Mucosa of gallbladder (tissue), 1 donor: ENCODE data around the gene CDK6. TPM values are rescaled to one million over a fixed set of nuclear protein-coding genes. Genes with fewer than 3 reads are reported as not detected.

Experiments
- DNase-seq: peaks from one replicate; pipeline ENCODE4 v3.0.0-alpha.2; 2020; ENCODE audit warnings: low spot score
- total RNA-seq: library from RNA; stranded (reverse); gene quantifications from one replicate; pipeline ENCODE4 v1.2.1, GENCODE V29; 2021
- donor health status: DM: no; HTN: no; CAD: no.

The CDK6 gene
- total RNA-seq, 1 donor from 2014 or later, result 23.6 TPM

DNA sequence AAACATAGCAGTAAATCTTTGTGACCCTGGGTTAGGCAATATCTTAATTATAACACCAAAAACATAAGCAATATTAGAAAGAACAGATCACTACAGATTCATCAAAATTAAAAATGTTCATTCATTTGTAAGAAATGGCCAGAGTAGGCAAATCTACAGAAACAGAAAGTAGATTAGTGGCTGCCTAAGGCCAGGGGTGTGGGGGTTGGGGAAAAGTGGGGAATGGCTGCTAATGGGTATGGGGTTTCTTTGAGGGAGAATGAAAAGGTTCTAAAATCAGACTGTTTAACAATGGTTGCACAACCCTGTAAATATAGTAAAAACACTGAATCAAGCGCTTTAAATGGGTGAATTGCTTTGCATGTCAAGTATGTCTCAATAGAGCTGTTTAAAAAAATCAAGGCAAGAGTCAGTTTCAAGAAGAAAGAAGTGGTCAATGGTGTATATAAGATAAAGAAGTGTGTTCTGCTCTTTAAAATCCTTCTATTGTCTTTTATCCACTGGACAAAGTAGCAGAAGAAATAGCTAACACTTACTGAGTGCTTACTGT lies 42.6 kb downstream of the CDK6 start:
- no peak for DNase-seq

GRCh38 chr7:92790992-92791391 lies 45.4 kb downstream of the CDK6 start:
- no peak for DNase-seq

GRCh38 chr7:92788559-92789183 lies 47.7 kb downstream of the CDK6 start:
- DNase-seq, result no peak

- DNase-seq, result no peak
Measured at GRCh38 chr7:92785923-92786322, 50.5 kb downstream of the CDK6 start.

- DNase-seq, result no peak
Measured at GRCh38 chr7:92784935-92785334, 51.4 kb downstream of the CDK6 start.

- DNase-seq, result no peak
Measured at GRCh38 chr7:92783260-92784201, 52.8 kb downstream of the CDK6 start.

DNA sequence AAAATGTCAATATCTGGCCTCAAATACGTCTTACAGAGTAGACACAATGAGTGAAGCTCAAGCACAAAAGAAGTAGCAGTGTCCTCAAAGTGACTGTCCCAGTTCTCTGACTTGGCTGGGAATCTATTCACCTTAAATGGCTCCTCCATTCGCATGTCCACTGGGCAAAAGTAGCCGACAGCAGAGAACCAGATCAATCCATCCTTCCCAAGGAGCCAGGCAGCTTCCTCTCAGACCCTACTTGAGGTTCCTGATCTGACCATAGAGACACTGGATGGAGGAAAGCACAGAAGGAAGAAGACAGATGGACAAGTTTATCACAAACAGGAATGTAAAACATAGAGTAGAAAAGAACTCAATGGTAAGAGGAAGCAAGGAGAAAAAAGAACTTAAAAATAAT lies 53.5 kb downstream of the CDK6 start:
- no peak for DNase-seq

DNA sequence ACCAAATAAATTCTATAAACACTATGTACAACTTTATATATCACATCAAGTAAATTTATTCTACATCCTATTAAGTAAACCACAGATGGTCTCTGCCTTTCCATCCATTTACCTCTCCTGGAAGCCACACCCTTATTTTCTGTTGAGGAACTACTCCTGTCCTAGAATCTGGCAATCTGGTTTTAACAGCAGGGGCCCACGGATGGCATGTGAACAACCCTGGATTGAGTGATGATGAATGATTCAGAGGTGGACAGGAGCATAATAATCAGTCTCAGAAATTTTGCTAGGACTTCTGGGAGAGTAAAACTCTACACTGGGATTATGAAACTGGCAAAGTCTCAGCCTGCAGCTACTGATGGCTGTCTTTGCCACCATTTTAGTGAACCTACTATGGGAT lies 54.1 kb downstream of the CDK6 start:
- DNase-seq, result no peak

DNA sequence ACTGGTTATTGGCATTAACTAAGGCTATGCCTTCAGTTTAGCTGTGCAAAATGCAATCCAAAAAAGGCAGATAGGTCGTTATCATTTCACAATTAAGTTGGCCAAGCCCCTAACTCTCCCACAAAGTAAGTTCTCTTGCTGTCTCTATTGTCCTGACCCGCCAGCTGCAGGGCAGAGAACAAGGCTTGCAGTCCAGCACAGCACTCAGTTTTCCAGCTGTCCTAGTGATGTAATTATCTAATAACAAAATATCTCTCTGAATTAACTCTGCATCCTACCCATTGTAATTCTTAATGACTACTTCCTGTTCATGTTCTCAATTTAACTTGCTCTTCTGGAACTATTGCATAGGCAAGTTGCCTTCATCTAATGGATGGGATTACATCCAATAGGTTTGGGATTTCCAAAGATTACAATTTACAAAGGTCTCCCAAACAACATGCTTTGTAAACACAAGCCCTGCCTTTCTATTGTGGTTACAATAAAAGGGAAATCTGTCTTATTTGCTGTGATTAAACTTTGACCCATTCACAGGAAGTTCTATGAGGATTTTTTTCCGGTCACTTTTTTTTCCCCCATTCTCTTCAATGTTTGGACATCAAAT lies 55.2 kb downstream of the CDK6 start:
- no peak for DNase-seq

DNA sequence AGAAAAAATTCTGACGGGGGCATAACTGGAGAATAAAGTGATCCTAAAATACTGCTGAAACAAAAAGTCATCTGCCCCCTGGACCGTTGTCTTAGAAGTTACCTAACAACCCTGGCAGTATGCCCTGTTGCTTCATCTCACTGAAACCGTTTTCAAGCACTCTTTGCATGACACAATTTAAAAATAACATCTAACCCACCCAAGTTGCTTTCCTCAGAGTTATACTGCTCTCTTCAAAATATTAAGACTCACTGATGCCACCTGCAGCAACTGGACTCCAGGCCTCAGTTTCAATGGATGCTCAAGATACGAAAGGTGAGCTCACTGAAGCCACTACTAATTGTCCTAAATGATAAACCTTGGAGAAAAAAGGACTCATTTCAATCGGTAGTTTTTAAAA lies 57.4 kb downstream of the CDK6 start:
- peak; percentile 19 for DNase-seq

- DNase-seq, result no peak
Measured at GRCh38 chr7:92777993-92778392, 58.4 kb downstream of the CDK6 start.

DNA sequence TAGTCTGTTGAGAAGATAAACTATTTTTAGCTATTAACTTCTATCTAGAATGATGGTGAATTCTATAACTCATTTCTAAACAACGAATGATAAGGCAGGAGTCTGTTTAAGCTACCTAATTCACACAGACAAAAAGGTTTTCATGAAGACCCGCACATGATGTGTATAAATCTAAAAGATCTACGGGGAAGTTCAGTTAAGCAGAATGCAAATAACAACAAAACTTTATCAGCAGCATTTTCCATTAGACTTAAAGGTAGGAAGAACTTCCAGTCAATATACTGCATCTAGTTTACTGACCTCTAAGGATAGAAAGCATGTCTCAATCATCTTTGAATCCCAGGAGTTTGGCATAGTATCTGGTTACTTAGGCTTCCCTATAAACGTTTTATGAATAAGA lies 62.6 kb downstream of the CDK6 start:
- no peak for DNase-seq

GRCh38 chr7:92769844-92770243 lies 66.5 kb downstream of the CDK6 start:
- no peak for DNase-seq

GRCh38 chr7:92769394-92769699 lies 67.0 kb downstream of the CDK6 start:
- no peak for DNase-seq

DNA sequence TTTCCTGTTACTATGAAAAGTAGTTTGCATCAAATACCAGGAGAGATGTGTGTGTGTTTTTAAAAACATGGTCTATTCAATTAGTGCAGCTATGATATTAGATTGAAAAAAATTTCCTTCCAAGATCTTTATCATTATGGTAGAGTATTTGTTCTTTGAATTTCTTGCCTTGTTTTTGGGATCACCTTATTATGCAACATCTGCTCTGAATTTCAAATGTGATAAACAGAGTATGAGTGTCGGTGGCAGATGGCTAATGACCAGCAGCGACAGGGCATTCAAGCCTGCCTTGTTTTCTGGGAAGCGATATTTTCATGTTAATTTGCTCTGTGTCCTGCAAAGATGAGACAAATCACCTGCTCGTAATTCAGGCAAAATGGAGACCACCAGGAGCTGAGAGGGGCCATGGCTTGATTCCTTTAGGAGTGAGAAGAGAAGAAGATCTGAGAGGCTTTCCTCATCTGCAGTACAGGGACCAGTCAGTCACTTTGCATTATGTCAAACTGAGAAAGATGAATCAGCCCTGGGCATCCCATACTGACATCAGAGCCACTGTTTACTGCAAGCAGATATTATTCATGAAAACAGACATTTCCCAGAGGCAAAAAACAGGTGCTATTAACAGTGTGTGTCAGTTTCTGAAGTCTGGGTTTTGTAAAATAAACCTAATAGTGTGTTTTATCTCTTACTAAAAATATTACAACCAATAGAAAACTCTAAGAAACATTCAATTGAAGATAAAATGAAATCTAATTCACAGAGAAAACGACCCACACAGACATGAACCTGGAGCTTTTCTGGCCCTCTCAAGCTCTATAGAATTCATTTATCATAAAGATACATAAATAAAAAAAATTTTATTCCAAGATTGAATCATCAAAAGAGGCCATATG lies 67.6 kb downstream of the CDK6 start:
- no peak for DNase-seq

GRCh38 chr7:92767437-92767836 lies 68.9 kb downstream of the CDK6 start:
- DNase-seq, result no peak

- no peak for DNase-seq
Measured at GRCh38 chr7:92766461-92767003, 69.8 kb downstream of the CDK6 start.

- peak; percentile 12 for DNase-seq
Measured at GRCh38 chr7:92765725-92766124, 70.6 kb downstream of the CDK6 start.

GRCh38 chr7:92763636-92764423 lies 72.5 kb downstream of the CDK6 start:
- peak; percentile 20 for DNase-seq

- DNase-seq, result no peak
Measured at GRCh38 chr7:92762851-92763250, 73.5 kb downstream of the CDK6 start.
